GM21529 (cell line): ENCODE measurements around the gene DUS1L.

ENCODE experiments used
- ATAC-seq: cut with Tn5 transposase; IDR thresholded peaks from one replicate; pipeline ENCODE4 v1.9.1; 2021; ENCODE audit not compliant: unreplicated experiment

DUS1L gene

DNA sequence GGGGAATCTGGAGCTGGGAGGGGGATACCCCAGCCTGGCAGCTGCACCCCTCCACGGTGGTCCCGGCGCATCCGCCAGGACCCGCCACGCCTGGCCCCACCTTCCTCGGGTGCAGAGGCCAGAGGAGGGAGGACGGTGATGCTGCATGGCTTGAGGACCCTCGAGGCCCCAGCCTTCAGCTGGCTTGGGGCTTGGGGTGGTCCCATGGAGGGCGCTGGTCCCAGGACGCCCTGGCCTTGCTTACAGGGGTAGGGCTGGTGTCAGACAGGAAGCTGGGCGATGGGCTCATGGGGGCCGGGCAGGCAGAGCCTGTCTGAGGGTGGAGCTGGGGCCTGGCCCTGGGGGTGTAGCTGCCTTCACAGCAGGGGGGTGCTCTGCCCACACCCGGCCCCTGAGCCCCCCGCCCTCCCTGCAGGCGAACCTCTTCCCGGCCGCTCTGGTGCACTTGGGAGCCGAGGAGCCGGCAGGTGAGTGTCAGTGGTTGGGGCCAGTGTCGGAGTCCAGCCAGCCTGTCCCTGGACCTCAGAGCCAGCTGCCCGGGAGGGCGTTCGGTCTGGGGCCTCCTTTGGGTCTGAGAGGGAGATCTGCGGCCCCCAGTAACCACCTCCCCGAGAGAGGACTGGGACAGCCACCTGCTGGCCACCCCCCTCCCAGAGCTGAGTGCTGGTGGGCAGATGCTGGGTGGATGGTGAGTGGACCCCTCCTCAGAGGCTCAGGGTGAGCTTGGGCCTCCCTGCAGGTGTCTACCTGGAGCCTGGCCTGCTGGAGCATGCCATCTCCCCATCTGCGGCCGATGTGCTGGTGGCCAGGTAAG is 49.3 kb downstream of the DUS1L start:
- no peak for ATAC-seq

DNA sequence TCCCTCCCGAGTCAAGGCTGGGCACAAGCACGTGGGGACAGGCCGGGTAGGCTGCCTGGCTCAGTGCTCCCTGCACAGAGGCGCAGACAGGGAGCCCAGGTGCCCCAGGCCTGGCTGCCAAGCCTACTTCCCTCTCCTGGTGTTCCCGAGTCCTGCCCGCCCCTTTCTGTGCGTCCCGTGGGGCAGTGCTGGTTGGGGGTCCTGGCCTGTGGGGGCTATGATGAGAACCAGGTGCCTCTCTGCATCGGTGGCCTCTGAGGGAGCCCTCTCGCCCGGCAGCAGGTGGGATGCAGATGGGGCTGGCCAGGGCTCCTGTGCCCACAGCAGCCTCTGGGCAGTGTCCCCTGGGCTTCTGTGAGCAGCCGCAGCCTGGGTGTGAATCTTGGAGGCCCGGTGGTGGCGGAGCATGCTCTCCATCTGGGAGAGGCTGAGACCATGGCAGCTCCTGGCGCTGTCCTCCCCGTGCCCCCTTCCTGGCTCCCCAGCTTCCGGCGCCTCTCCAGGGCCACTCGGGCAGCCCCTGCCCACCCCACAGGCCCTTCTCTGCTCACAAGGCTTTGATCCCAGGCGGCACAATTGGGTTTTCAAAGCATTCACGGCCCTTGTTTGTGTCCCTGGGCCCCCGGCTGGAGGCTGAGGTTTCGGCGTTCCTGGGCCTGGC is 50.2 kb downstream of the DUS1L start:
- ATAC-seq, result no peak

DNA sequence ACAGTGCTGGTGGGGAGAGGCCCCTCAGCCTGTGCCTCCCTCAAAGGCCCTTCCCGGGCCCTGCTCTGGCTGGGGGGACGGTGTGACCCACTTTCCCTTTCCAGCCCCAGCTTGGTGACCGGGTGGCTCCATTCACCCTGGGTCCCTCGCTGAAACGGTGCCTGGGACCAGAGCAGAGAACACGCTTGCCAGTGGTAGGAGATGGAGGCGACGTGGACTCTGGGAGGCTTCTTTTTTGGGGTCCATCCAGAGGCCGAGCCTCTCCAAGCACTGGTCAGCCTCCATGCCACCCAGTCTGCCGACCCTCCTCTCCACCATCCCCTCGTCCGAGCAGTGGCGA is 50.7 kb downstream of the DUS1L start:
- ATAC-seq, result no peak

DNA sequence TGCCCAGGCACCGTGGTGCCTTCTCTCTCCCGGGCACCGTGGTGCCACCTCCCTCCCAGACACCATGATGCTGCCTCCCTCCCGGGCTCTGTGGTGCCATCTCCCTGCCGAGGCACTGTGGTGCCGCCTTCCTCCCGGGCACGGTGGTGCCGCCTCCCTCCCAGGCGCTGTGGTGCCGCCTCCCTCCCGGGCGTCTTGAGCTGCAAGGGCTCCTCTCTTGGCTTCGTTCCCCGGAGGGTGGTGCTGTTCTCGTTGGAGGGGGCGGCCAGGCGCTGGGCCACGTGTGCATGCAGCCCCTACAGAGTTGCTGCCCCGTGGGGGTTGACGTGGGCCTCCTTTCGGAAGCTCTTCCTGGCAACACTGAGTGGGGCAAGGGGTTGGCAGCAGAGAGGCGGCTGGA is 51.2 kb downstream of the DUS1L start:
- no peak for ATAC-seq

DNA sequence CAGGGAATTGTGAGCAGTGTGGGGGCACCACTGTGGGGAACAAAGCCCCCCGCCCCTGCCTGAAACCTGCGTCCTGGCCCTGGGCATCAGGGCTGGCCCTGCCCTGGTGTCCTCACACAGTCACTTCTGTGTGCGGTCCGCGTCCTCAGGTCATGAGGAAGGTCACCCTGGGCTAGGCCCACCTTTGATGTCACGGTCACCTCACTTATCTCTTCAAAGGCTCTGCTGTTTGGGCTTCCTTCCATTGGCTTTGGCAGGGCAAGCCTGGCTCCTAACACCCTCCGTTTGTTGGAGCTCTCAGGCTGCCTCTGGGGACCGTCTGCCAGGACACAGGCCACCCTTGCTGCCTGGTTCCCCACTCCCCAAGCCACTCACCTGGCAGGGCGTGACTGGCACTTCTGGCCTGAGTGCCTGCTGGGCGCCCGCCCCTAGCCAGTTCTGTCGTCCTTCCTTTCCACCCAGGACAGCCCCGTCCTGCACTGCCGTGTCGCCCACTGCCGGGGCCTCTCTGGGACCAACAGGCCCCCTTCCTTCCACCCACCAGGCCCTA is 51.8 kb downstream of the DUS1L start:
- no peak for ATAC-seq

DNA sequence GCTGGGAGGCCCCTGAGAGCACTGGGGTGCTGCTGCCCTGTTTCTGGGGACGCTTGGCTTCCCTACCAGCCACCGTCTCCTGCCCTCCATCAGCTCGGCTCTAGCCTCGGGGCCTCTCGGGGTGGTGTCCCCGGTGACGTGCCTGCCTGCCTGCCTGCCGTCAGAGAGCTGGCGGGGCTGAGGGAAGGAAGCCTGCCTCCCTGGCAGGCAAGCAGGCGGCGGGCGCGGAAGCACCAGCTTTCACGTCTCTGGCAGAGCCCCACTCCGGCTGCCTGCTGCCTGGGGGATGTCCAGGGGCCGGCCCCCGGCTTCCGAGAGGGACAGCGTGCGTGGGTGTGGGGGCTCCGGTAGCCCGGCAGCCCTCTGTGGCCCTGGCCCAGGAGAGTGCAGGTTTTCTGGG is 52.3 kb downstream of the DUS1L start:
- ATAC-seq, result no peak

DNA sequence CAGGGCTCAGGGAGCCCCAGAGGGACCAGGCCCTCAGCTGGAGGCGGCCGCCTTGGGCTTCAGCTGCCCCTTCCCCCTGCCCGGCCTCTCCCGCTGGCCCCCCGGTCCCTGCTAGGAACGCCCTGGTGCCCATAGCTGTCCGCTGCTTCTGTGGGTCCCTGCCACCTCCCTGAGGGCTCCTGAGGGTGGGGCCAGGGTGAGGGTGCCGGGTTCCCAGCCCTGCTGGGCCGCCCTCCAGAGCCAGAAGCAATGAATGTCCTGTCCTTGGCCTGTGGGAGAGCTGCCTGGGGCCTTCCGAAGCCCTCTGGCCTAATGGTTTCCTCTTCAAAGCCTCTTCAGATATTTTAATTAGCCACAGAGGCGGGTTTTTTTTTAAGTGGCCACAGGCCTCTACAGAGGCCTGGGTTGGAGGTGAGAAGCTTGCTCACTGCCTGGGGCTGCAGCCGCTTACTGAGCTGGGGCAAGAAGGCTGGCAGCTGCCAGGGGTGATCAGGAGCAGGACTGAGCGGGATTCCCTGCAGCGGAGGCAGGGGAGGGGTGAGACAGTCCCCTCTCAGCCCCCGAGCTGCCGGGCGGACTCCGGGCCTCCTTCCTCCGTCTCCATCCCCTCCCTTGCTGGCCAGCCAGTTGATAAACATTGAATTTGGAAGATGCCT is 52.8 kb downstream of the DUS1L start:
- no peak for ATAC-seq

DNA sequence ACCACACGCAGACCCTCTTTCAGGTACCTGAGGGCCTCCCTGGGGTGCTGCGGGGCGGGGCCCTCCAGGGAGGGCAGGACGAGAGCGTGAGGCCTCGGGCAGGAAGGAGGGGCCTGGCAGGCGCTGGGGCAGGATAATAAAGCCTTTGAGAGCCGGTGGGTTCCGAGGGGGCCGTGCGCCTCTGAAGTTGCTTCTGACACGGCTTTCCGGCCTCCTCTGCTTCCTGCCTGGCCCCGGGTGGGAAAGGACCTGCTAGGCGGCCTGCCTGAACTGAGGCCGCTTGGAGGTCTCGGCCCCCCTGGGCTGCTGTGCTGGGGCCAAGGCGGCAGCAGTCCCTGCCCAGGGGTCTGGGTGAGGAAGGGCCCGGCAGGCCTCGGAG is 53.4 kb downstream of the DUS1L start:
- ATAC-seq, result no peak

DNA sequence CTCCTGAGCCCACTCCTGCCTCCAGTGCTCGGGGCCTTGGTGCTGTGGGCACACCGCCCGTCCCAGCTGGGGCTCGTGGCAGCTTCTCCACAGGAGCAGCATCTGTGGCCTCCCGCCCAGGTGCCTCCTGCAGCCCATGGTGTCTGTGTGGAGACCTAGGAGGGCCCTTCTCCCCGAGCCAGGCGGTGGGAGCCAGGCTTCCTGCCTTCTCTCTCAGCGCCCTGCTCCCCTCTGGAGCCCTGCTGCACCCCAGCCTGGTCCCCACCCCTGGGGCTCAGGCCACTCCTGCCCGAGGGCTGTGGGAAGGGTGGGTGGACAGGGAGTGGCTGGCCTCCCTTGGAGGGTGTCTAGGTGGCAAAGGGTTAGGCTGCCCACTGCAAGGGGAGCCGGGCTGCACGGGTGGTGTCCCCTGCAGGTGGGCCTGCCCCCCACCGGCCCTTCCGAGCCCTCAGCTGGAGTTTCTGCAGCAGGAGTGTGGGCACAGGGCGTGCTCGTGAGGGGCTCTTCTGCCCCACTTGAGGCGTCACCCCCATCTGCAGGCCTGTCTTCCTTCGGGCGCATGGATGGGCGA is 53.9 kb downstream of the DUS1L start:
- no peak for ATAC-seq

DNA sequence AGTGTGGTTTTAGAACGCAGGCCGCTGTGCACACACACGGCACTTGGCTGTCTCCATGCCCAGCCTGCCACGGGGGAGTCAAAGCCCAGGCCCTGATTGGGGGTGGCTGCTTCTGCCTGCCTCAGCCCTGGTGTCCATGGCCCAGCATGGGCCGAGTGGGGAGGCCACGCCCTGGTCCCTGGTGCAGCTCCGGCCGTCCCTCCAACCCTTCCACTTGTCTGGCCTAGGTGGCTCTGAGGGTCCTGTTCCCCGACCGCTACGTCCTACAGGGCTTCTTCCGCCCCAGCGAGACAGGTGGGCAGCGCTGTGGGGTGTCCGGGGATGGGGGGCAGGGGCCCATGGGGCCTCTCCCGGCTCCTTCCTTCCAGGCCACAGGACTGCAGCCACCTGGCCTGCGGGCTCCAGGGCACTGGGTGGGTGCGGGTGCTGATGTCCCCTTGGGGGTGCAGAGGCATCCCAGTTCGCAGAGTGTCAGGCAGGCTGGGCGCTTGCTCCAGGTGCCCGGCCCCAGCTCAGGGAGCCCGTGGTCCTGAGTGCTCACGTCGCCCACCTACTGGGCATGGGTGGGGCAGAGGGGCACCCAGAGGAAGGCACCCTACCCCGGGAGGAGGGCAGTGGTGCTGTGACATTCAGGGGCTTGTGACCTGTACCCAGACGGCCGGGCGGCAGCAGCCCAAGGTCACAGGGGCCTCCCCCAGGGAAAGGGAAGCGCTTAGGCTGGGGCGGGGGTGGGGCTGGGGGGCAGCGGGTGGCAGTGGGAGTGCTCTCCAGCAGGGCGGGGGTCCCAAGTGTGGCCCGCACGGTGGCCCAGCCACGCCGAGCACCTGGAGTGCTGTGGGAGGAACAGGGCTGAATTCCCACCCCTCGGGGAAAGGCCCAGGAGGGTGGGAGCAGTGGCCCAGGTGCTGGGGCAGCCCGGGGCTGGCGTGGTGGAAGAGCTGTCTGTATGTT is 54.8 kb downstream of the DUS1L start:
- ATAC-seq, result no peak

DNA sequence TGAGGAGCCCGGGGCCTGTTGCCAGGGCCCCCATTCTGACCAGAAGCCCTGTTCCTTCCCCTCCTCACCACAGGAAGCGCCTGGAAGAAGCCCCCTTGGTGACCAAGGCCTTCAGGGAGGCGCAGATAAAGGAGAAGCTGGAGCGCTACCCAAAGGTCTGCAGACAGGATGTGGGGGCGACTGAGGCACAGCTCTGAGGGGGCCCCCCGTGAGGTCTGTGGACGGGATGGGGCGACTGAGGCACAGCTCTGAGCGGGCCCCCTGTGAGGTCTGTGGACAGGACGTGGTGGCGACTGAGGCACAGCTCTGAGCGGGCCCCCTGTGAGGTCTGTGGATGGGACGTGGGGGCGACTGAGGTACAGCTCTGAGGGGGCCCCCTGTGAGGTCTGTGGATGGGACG is 56.2 kb downstream of the DUS1L start:
- no peak for ATAC-seq

DNA sequence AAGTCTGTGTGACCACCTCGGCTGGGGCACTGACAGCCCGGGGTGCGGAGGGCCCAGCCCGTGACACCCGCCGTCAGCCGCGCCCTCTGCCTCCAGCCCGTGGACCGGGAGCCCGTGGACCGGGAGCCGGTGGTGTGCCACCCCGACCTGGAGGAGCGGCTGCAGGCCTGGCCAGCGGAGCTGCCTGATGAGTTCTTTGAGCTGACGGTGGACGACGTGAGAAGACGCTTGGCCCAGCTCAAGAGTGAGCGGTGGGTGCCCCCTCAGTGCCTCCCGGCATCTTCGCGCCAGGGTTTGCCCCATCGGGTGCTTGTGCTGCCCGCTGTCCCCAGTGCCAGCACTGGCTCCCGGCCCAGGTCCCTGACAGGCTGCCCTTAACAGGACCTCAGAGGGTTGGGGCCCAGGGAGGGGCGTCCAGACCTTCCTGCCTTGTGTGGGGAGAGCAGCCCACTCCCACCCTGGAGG is 56.6 kb downstream of the DUS1L start:
- no peak for ATAC-seq

DNA sequence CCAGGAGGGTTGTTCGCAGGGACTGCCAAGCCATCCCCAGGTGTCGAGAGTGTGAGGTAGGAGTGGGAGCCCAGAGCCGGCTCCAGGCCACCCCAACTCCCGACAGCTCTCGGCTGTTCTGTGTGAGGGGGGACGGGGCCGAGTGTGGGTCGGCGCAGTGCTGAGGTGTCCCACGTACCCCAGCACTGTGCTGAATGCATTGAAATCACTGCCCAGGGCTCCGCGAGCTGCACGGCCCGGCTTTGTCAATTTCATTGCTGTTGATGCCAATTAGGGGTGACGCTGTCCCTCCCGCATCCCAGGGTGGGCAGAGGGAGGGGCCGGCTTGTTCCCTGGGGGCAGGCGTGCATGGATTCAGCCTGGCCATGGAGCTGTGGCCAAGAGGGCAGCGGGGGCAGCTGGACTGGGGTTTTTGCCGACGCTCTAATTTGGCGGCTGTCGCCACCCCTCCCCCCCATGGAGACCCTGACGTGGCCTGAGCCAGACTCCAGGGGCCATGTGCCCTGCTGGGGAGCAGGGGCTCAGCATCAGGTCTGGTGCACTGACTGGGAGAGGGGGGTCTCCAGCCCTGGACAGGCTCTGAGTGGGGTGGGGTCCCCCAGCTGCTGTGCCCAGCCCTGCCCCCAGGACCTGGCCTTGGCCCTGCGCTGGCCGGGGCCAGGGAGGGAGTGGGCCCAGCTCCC is 57.2 kb downstream of the DUS1L start:
- no peak for ATAC-seq
